B cell (primary cell): ENCODE results near the gene SLC35G3. TPM values are rescaled to one million over a fixed set of nuclear protein-coding genes. Genes with fewer than 3 reads are reported as not detected.

Source experiments
- ATAC-seq: fragments of 200-7000 bp; cut with Tn5 transposase; one replicate; pipeline ENCODE4 v1.10.0; 2021; ENCODE audit warnings: low read depth, mild to moderate bottlenecking, moderate number of reproducible peaks, moderate library complexity
- CTCF ChIA-PET: fragments of 350-600 bp; sonication (Branson Sonifier 250); formaldehyde crosslinking; loops from one replicate; lab custom pipeline; 2021; ENCODE audit warnings: antibody characterized with exemption, inconsistent platforms; lab: Charles Lee
- POLR2A ChIA-PET: fragments of 350-600 bp; sonication (Branson Sonifier 250); formaldehyde crosslinking; loops from one replicate; lab custom pipeline; 2021; ENCODE audit warnings: antibody characterized with exemption; lab: Charles Lee
- DNase-seq: peaks from one replicate; pipeline ENCODE4 v3.0.0; 2013
- H2AFZ ChIP-seq: 2 replicates; pipeline ENCODE4 v1.6.1; 2012; ENCODE audit warnings: mild to moderate bottlenecking, low read depth, low read length; ENCODE audit not compliant: insufficient read depth, poor library complexity, severe bottlenecking
- H3K27ac ChIP-seq, 2 donors: 1 replicate in 1 of 2; 2 replicates in 1 of 2; pipeline ENCODE4 v1.5.1; 2012 to 2013; ENCODE audit warnings: low read length in 2 of 2, mild to moderate bottlenecking in 2 of 2, moderate library complexity in 1 of 2
- H3K27me3 ChIP-seq, 4 experiments: fragments of 200-600 bp in 1 of 4; sonication (generic) in 1 of 4; replicated peaks in 1 of 4; 1 replicate in 2 of 4; 2 replicates in 2 of 4; pipeline versions ENCODE4 v1.6.1 to v1.7.0; 2013 to 2016; ENCODE audit warnings: low read length in 3 of 4, mild to moderate bottlenecking in 2 of 4, mixed read lengths in 1 of 4, moderate library complexity in 1 of 4; ENCODE audit not compliant: insufficient read depth in 4 of 4, control insufficient read depth in 3 of 4; ENCODE audit errors: control extremely low read depth in 1 of 4
- H3K36me3 ChIP-seq, 2 experiments: replicated peaks in 1 of 2; 1 replicate in 1 of 2; 2 replicates in 1 of 2; pipeline versions ENCODE4 v1.6.1 to v1.7.1; 2013; ENCODE audit warnings: low read length in 1 of 2; ENCODE audit not compliant: insufficient read depth in 2 of 2, control insufficient read depth in 1 of 2; ENCODE audit errors: control extremely low read depth in 1 of 2, extremely low read depth in 1 of 2
- H3K4me1 ChIP-seq, 2 donors: fragments of 200-600 bp in 1 of 2; sonication (generic) in 1 of 2; 1 replicate in 1 of 2; 2 replicates in 1 of 2; pipeline versions ENCODE4 v1.5.1 to v1.6.1; 2013 to 2017; ENCODE audit warnings: low read length in 2 of 2; ENCODE audit not compliant: control insufficient read depth in 2 of 2, insufficient read depth in 2 of 2
- H3K4me2 ChIP-seq: replicated peaks from 2 replicates; pipeline ENCODE3; 2012; ENCODE audit warnings: mild to moderate bottlenecking, low read depth, low read length; ENCODE audit not compliant: poor library complexity, severe bottlenecking
- H3K4me3 ChIP-seq, 5 experiments: fragments of 200-600 bp in 1 of 5; sonication (generic) in 1 of 5; 1 replicate in 3 of 5; 2 replicates in 2 of 5; pipeline versions ENCODE4 v1.5.1 to v1.7.0; 2011 to 2016; ENCODE audit warnings: low read length in 4 of 5, mild to moderate bottlenecking in 4 of 5, low read depth in 2 of 5, control low read depth in 1 of 5, moderate library complexity in 1 of 5; ENCODE audit not compliant: insufficient read depth in 1 of 5; ENCODE audit errors: control extremely low read depth in 1 of 5, extremely low read depth in 1 of 5
- H3K79me2 ChIP-seq: fragments of 200-600 bp; sonication (generic); one replicate; pipeline ENCODE4 v1.6.0; 2016; ENCODE audit warnings: low read length; ENCODE audit not compliant: control insufficient read depth, insufficient read depth
- H3K9ac ChIP-seq: fragments of 200-600 bp; sonication (generic); 2 replicates; pipeline ENCODE4 v1.6.1; 2017; ENCODE audit warnings: mild to moderate bottlenecking, low read length, moderate library complexity
- H3K9me3 ChIP-seq, 3 donors: one replicate each; pipeline versions ENCODE4 v1.6.1 to v1.7.1; 2013; ENCODE audit warnings: low read length in 2 of 3; ENCODE audit not compliant: control insufficient read depth in 2 of 3, insufficient read depth in 1 of 3; ENCODE audit errors: control extremely low read depth in 1 of 3
- H4K20me1 ChIP-seq: 2 replicates; pipeline ENCODE4 v1.6.0; 2012; ENCODE audit warnings: mild to moderate bottlenecking, low read length; ENCODE audit not compliant: insufficient read depth, control insufficient read depth, poor library complexity, severe bottlenecking
- H3K27ac Mint-ChIP-seq: one replicate; pipeline ENCODE4 v1.8.0; 2021; ENCODE audit warnings: mixed read lengths
- H3K27me3 Mint-ChIP-seq: one replicate; pipeline ENCODE4 v1.8.0; 2021; ENCODE audit warnings: mixed read lengths
- H3K4me1 Mint-ChIP-seq: one replicate; pipeline ENCODE4 v1.8.0; 2021; ENCODE audit warnings: mixed read lengths
- H3K4me3 Mint-ChIP-seq: one replicate; pipeline ENCODE4 v1.8.0; 2021; ENCODE audit warnings: mixed read lengths
- H3K9me3 Mint-ChIP-seq: one replicate; pipeline ENCODE4 v1.8.0; 2022; ENCODE audit warnings: mixed read lengths; ENCODE audit not compliant: insufficient read depth
- EZH2 ChIP-seq: IDR thresholded peaks from 2 replicates; pipeline ENCODE4 v1.6.1; 2012; ENCODE audit warnings: borderline replicate concordance, low read depth, mild to moderate bottlenecking, moderate library complexity, low read length; ENCODE audit not compliant: insufficient read depth, poor library complexity, severe bottlenecking
- WGBS: methylation state at CpG from one replicate; pipeline ENCODE4 v1.1.5; 2013; ENCODE audit warnings: missing lambda C conversion rate; ENCODE audit not compliant: insufficient coverage; 5-methylcytosine and 5-hydroxymethylcytosine counted together
- intact Hi-C: fragments of 100-400 bp; cut with micrococcal nuclease; formaldehyde crosslinking; loops from one replicate; pipeline ENCODE4 v1.10.0; 2022
- polyA plus RNA-seq: library from polyadenylated mRNA; depleted of rRNA; stranded (reverse); fragments of >200 nt; gene quantifications from 2 replicates; pipeline ENCODE4 v1.2.3, GENCODE V29; 2012
- total RNA-seq, 2 donors: library from RNA; stranded (reverse); fragments of 120-200 nt in 1 of 2; gene quantifications; 1 replicate in 1 of 2; 2 replicates in 1 of 2; pipeline versions ENCODE4 v1.2.3 to v1.2.4, GENCODE V29; 2013 to 2022
- TF ChIP-seq, protein P1 (sequence below): fragments of 200-600 bp; IDR thresholded peaks from one replicate; pipeline ENCODE4 v1.8.0; 2022; ENCODE audit warnings: antibody characterized with exemption, mild to moderate bottlenecking

SLC35G3 gene
- total and polyA plus RNA-seq, 2 donors (not counting 1 experiment from before 2014, with no cell fraction given), result not detected

GRCh38 chr17:35160354-35161201 lies 33.6 kb downstream of the SLC35G3 start:
- no peaks in the 10 kb centered on the region for H3K79me2 ChIP-seq
- intact Hi-C loops, result no loop called here
- ChIA-PET CTCF (no interaction called here), POLR2A (no interaction called here)
- DNase-seq, result no peak
- H3K4me2 ChIP-seq, result no peak overlapping the region
- Mint-ChIP-seq H3K4me3 (no peak overlapping the region), H3K9me3 (no peaks in the 10 kb centered on the region), H3K4me1 (no peaks in the 10 kb centered on the region), H3K27ac (no peak overlapping the region), H3K27me3 (peaks cover 57% of the 10 kb centered on the region)
- H2AFZ ChIP-seq, result no peak overlapping the region
- H3K9me3 ChIP-seq, result no peaks in the 10 kb centered on the region
- TF ChIP-seq EZH2, result no peak
- TF ChIP-seq, protein P1, sequence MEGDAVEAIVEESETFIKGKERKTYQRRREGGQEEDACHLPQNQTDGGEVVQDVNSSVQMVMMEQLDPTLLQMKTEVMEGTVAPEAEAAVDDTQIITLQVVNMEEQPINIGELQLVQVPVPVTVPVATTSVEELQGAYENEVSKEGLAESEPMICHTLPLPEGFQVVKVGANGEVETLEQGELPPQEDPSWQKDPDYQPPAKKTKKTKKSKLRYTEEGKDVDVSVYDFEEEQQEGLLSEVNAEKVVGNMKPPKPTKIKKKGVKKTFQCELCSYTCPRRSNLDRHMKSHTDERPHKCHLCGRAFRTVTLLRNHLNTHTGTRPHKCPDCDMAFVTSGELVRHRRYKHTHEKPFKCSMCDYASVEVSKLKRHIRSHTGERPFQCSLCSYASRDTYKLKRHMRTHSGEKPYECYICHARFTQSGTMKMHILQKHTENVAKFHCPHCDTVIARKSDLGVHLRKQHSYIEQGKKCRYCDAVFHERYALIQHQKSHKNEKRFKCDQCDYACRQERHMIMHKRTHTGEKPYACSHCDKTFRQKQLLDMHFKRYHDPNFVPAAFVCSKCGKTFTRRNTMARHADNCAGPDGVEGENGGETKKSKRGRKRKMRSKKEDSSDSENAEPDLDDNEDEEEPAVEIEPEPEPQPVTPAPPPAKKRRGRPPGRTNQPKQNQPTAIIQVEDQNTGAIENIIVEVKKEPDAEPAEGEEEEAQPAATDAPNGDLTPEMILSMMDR, result no peak
- peaks cover 0 to 22% (median 11%) of the 10 kb centered on the region in 4 experiments for H3K27me3 ChIP-seq
- H3K4me3 ChIP-seq, result no peak overlapping the region
- no peak overlapping the region for H3K27ac ChIP-seq
- H3K4me1 ChIP-seq, result no peaks in the 10 kb centered on the region
- H4K20me1 ChIP-seq, result no peaks in the 10 kb centered on the region
- H3K9ac ChIP-seq, result no peak overlapping the region
- H3K36me3 ChIP-seq, result no peaks in the 10 kb centered on the region
- 100% methylated on average over 1 of the region's 13 CpGs for WGBS
- ATAC-seq, result no peak

DNA sequence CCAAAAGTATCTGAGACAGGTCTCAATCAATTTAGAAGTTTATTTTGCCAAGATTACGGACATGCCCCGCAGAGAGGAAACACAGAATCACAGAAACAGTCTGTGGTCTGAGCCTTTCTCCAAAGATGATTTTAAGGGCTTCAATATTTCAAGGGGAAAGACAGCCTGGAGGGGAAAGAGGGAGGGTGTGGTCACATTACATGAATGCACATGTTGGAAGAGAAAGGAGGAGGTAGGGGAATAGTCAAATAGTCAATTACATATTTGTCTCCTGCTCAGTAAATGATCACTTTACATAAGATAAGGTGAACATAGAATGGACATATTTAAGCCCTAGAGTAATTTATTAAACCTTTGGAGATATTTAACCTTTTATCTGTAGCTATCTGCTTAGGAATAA lies 34.3 kb downstream of the SLC35G3 start:
- ChIA-PET CTCF (no interaction called here), POLR2A (no interaction called here)
- H3K9me3 ChIP-seq, result no peaks in the 10 kb centered on the region
- H3K27ac ChIP-seq, result no peak overlapping the region
- 92% methylated on average over 2 of the region's 2 CpGs for WGBS
- no peak overlapping the region for H3K27ac Mint-ChIP-seq
- H3K4me3 Mint-ChIP-seq, result no peak overlapping the region
- intact Hi-C loops, result no loop called here
- H3K27me3 Mint-ChIP-seq, result peaks cover 54% of the 10 kb centered on the region
- no peaks in the 10 kb centered on the region for H3K4me1 Mint-ChIP-seq
- ATAC-seq (no peak), DNase-seq (no peak)
- H3K9ac ChIP-seq, result no peak overlapping the region
- H3K79me2 ChIP-seq, result no peaks in the 10 kb centered on the region
- no peaks in the 10 kb centered on the region for H3K9me3 Mint-ChIP-seq
- no peak overlapping the region for H3K4me3 ChIP-seq
- H3K4me1 ChIP-seq, result no peaks in the 10 kb centered on the region
- H3K27me3 ChIP-seq, result peaks cover 0 to 22% (median 11%) of the 10 kb centered on the region in 4 experiments
- H3K4me2 ChIP-seq, result no peak overlapping the region
- no peaks in the 10 kb centered on the region for H4K20me1 ChIP-seq
- no peaks in the 10 kb centered on the region for H3K36me3 ChIP-seq
- no peak for TF ChIP-seq EZH2
- TF ChIP-seq, protein P1, result no peak
- no peak overlapping the region for H2AFZ ChIP-seq
